Ovary (tissue), 9 donors: ENCODE measurements around the gene GRB7. TPM values are rescaled to one million over a fixed set of nuclear protein-coding genes. Genes with fewer than 3 reads are reported as not detected.

ENCODE experiments used
- DNase-seq, 5 donors: peaks; one replicate each; pipeline ENCODE4 v3.0.0-alpha.2; 2019 to 2020
- H3K27ac ChIP-seq, 2 donors: fragments of 200-600 bp; one replicate each; pipeline versions ENCODE4 v1.5.1 to v1.8.0; 2019 to 2022
- H3K27me3 ChIP-seq: fragments of 200-600 bp; one replicate; pipeline ENCODE4 v1.8.0; 2022
- H3K36me3 ChIP-seq: fragments of 200-600 bp; sonication (generic); one replicate; pipeline ENCODE4 v1.5.1; 2019
- H3K4me1 ChIP-seq: one replicate; pipeline ENCODE4 v1.8.1; 2013; ENCODE audit warnings: mild to moderate bottlenecking, moderate library complexity; ENCODE audit not compliant: insufficient read depth
- H3K4me3 ChIP-seq: fragments of 200-600 bp; sonication (generic); one replicate; pipeline ENCODE4 v1.5.1; 2017
- H3K9me3 ChIP-seq, 2 donors: fragments of 200-600 bp in 1 of 2; sonication (generic) in 1 of 2; one replicate each; pipeline versions ENCODE4 v1.5.1 to v1.8.1; 2013 to 2019; ENCODE audit warnings: mild to moderate bottlenecking in 1 of 2, moderate library complexity in 1 of 2
- EP300 ChIP-seq: sonication (generic); formaldehyde crosslinking; IDR thresholded peaks from one replicate; pipeline ENCODE4 v1.6.1; 2017; ENCODE audit warnings: antibody characterized with exemption
- POLR2A ChIP-seq: fragments of 450-650 bp; IDR thresholded peaks from one replicate; pipeline ENCODE4 v1.6.1; 2017; ENCODE audit warnings: antibody characterized with exemption, mild to moderate bottlenecking, moderate library complexity
- WGBS, 3 donors: extraction: QIAGEN DNeasy Blood & Tissue Kit in 1 of 3; methylation state at CpG; one replicate each; pipeline versions ENCODE4 v1.1.5 to v1.1.7; 2013 to 2017; 5-methylcytosine and 5-hydroxymethylcytosine counted together
- intact Hi-C, 4 donors: fragments of 100-400 bp; cut with DNase I; formaldehyde crosslinking; loops; one replicate each; pipeline versions ENCODE4 v1.11.0 to v1.15.1; 2022 to 2023
- polyA plus RNA-seq, 2 donors: library from polyadenylated mRNA; stranded (reverse); fragments of 200-250 nt in 1 of 2; fragments of 350-450 nt in 1 of 2; fragmentation: Illumina TruSeq in 1 of 2; extraction: RNeasy Lipid Tissue Mini Kit (QIAGEN cat#74804) in 1 of 2; gene quantifications; one replicate each; pipeline ENCODE4 v1.2.3, GENCODE V29; 2013 to 2014
- total RNA-seq, 7 donors: library from RNA; depleted of rRNA in 2 of 7; stranded (reverse); fragments of >200 nt in 2 of 7; fragmentation: NEBNext Ultra II Directional in 3 of 7; extraction: Animal tissue kit (Norgen Biotek cat#: 25700) in 3 of 7; gene quantifications; one replicate each; pipeline versions ENCODE4 v1.1.0 to v1.2.4, GENCODE V29; 2016 to 2023
- TF ChIP-seq, protein P1 (sequence below), 3 donors: fragments of 450-650 bp in 2 of 3; fragments of 200-600 bp in 1 of 3; IDR thresholded peaks; one replicate each; pipeline versions ENCODE4 v1.5.1 to v1.8.0; 2016 to 2022; ENCODE audit warnings: antibody characterized with exemption in 3 of 3, mild to moderate bottlenecking in 1 of 3
- donor health status: DM: no; HTN: no; CAD: no; lungs with moderate emphysema.
- donor health status: DM: no; HTN: no; CAD: no.
- donor health status: Bipolar disorder and iron deficiency.
- donor health status: DM: yes; HTN: yes; CAD: no.
- donor health status: DM: no; HTN: no; CAD: no.
- donor health status: DM: yes; HTN: yes; CAD: no.

The GRB7 gene
- total and polyA plus RNA-seq, 9 donors = 0.23 to 63.0 (median 2.1) TPM

DNA sequence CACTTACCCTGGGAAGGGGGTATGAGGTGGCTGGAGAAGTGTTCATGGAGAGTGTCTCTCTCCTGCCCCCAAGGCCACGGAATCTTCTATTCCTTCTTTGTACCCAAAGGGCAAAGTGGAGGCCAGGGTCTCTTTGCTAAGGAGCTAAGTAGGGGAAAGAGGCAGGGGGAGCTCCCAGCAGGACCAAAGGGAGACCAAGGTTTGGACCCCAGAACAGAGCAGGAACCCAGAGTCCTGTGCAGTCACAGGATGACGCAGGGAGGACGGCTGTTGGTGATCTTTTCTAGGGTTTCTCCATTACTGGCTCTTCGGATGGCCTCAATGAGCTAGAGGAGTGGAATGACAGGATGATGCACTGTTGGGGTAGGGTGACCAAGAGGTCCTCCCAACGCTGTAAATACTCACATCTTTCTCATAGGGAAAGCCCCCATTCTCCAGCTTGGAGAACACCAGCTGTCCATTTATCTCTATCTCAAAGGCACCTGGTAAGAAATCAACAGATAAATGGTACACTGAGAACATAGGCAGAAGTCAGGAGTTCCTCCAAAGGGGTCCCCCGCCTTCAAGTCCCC, 8.4 kb upstream of the GRB7 start:
- intact Hi-C loops = no loop called here
- H3K4me1 ChIP-seq = no peaks in the 10 kb centered on the region
- TF ChIP-seq, protein P1, sequence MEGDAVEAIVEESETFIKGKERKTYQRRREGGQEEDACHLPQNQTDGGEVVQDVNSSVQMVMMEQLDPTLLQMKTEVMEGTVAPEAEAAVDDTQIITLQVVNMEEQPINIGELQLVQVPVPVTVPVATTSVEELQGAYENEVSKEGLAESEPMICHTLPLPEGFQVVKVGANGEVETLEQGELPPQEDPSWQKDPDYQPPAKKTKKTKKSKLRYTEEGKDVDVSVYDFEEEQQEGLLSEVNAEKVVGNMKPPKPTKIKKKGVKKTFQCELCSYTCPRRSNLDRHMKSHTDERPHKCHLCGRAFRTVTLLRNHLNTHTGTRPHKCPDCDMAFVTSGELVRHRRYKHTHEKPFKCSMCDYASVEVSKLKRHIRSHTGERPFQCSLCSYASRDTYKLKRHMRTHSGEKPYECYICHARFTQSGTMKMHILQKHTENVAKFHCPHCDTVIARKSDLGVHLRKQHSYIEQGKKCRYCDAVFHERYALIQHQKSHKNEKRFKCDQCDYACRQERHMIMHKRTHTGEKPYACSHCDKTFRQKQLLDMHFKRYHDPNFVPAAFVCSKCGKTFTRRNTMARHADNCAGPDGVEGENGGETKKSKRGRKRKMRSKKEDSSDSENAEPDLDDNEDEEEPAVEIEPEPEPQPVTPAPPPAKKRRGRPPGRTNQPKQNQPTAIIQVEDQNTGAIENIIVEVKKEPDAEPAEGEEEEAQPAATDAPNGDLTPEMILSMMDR (IDR thresholded peaks at IDR 0.05) = no peak
- TF ChIP-seq POLR2A (no peak), EP300 (no peak)
- no peak for DNase-seq
- H3K27me3 ChIP-seq = no peaks in the 10 kb centered on the region
- H3K27ac ChIP-seq = peak overlapping the region in 1 of 2 donors; percentile 40
- WGBS, 3 donors = 65 to 70% (median 65%) methylated on average over 6 of the region's 6 CpGs
- H3K4me3 ChIP-seq = peak overlapping the region; percentile 76
- no peaks in the 10 kb centered on the region for H3K9me3 ChIP-seq
- no peaks in the 10 kb centered on the region for H3K36me3 ChIP-seq

DNA sequence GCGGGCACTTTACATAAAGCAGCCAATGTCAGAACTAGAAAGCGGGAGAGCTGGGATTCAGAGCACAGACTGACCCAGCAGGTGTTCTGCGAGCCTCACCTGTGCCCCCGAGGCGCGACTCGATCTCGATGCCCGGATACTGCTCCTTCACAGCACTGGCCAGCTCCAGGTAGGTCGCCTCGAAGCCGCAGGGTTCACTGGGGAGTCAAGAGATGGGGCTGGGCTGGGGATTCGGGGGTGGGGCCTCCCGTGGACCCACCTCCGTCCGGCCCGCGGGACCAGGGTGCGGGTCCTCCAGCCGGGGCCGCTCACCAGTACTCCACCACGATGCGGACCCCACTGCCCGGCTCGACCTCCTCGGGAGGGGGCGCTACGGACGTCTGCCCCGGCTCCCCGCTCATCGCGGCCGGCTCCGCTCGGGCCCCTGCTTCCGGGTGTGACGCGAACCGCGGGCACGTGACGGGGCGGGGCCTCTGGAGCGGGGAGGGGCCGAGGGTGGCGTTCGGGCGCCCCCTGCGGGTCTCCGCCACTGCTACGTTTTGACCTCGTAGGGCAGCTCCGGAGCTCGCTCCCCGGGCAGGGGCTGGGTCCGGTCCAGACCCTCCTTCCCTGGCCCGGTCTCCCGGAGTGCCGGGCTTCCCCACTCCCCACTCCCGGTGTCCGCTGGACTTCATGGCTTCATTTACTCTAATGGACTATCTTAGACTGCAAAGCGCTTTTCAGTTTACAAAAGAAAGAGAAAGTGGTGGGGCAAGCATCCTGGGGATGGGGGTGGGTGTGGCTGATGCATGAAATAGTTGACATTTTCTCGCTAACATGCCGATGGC, 7.4 kb upstream of the GRB7 start, which contains the start of gene MIEN1:
TSS of gene MIEN1 (minus strand) at position 438 of the 827 bp plus-strand sequence. CDS start at position 401, 37 bp downstream.
- no peaks in the 10 kb centered on the region for H3K9me3 ChIP-seq
- intact Hi-C loops = loop anchor here in 1 of 4 donors (5.0 kb wide), 1 partner anchor 98 kb away; no protein-coding TSS in a partner anchor
- DNase-seq = peak; percentile 88 to 96 (median 94)
- TF ChIP-seq EP300 (no peak), POLR2A (peak; percentile 80)
- TF ChIP-seq, protein P1 (IDR thresholded peaks at IDR 0.05) = peak; percentile 87 to 98 (median 95)
- no peaks in the 10 kb centered on the region for H3K4me1 ChIP-seq
- no peaks in the 10 kb centered on the region for H3K36me3 ChIP-seq
- no peaks in the 10 kb centered on the region for H3K27me3 ChIP-seq
- H3K4me3 ChIP-seq = peak within 1 kb of the TSS; percentile 76
- 0 to 2% (median 1%) methylated on average over 36 to 65 of the region's 65 CpGs for WGBS, 3 donors
- peak within 1 kb of the TSS; percentile 40 to 51 for H3K27ac ChIP-seq

DNA sequence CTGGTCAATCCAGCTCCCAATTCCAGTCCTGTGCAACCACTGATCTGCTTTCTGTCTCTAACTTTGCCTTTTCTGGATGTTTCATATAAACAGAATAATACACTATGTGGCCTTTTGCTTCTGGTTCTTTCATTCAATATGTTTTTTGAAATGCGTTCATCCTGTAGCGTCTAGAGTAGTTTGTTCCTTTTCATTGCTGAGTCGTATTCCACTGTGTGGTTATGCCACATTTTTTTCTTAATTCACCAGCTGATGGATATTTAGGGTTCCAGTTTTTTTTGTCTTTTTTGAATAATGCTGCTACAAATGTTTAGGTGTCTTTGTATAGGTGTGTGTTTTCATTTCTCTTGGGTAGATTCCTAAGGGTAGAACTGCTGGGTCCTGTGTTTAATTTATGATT, 5.2 kb upstream of the GRB7 start:
- 92 to 96% (median 93%) methylated on average over 3 of the region's 3 CpGs for WGBS, 3 donors

DNA sequence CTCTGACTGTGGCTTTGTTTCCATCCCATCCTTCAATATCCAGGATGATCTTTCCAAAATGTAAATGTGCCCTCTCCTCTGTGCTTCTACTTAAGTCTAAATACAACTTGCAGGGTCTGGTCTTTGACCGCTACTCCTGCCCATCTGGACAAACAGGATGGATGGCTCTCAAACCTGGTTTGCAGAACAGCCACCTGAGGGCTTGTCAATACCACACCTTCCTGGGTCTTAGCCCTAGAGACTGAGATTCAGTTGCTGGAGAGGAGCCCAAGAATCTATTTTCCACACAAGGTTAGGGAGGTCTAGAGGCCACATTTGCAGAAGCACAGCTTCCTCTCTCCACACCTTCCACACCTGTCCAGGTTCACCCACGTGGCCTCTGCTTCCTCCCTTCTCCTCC, 1.9 kb upstream of the GRB7 start:
- H3K36me3 ChIP-seq = no peaks in the 10 kb centered on the region
- peaks cover 2% of the 10 kb centered on the region for H3K4me1 ChIP-seq
- no peak overlapping the region for H3K4me3 ChIP-seq
- no peak for DNase-seq
- no peaks in the 10 kb centered on the region for H3K27me3 ChIP-seq
- TF ChIP-seq, protein P1 (IDR thresholded peaks at IDR 0.05) = no peak
- TF ChIP-seq POLR2A (no peak), EP300 (no peak)
- H3K27ac ChIP-seq = no peak overlapping the region
- WGBS, 3 donors = 66 to 76% (median 69%) methylated on average over 2 of the region's 2 CpGs
- H3K9me3 ChIP-seq = no peaks in the 10 kb centered on the region
- intact Hi-C loops = no loop called here

More for the DNA sequence above, 5.2 kb upstream of the GRB7 start:
- DNase-seq = no peak
- H3K4me3 ChIP-seq = no peak overlapping the region
- intact Hi-C loops = loop anchor here in 1 of 4 donors (5.0 kb wide), 1 partner anchor 100 kb away; no protein-coding TSS in a partner anchor
- no peaks in the 10 kb centered on the region for H3K36me3 ChIP-seq
- no peaks in the 10 kb centered on the region for H3K4me1 ChIP-seq
- no peaks in the 10 kb centered on the region for H3K9me3 ChIP-seq
- no peaks in the 10 kb centered on the region for H3K27me3 ChIP-seq
- no peak overlapping the region for H3K27ac ChIP-seq
- TF ChIP-seq, protein P1 (IDR thresholded peaks at IDR 0.05) = no peak
- TF ChIP-seq POLR2A (no peak), EP300 (no peak)
